Measurements from ENCODE around the gene SRBD1. TPM values are rescaled to one million over a fixed set of nuclear protein-coding genes. Genes with fewer than 3 reads are reported as not detected.

The SRBD1 gene
- total RNA-seq, 1 experiment from 2014 or later: 14.4 TPM

DNA sequence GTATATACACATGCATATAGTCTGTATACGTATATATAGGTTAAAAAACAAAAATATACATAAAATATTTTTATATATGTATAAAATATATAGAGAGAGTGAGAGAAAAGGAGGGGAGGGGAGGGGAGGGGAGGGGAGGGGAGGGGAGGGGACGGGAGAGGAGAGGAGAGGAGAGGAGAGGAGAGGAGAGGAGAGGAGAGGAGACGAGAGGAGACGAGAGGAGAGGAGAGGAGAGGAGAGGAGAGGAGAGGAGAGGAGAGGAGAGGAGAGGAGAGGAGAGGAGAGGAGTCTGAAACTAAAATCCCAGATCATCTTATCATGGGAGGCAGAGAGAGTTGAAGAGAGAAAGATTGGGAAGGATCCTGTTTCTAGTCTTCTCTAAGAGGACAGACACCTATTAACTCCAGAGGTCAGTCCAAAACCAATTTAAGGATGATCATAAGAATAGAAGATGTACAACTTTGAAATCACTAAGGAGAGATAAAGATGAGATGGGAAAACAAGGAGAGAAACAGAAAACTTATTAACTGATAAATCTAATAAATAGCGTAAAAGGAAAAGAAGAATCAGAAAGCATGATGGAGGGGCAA lies 195.4 kb downstream of the SRBD1 start:
- CTCF ChIA-PET: no interaction called here
- Mint-ChIP-seq H3K9me3 (ENCODE audit: low read depth, unreplicated experiment) (no peaks in the 10 kb centered on the region), H3K4me3 (ENCODE audit: low read depth, unreplicated experiment) (no peak overlapping the region), H3K27me3 (ENCODE audit: unreplicated experiment) (no peaks in the 10 kb centered on the region), H3K36me3 (ENCODE audit: insufficient read depth, unreplicated experiment) (no peaks in the 10 kb centered on the region), H3K4me1 (ENCODE audit: low read depth, unreplicated experiment) (no peaks in the 10 kb centered on the region), H3K27ac (ENCODE audit: unreplicated experiment) (no peak overlapping the region)
- TF ChIP-seq, protein P1, sequence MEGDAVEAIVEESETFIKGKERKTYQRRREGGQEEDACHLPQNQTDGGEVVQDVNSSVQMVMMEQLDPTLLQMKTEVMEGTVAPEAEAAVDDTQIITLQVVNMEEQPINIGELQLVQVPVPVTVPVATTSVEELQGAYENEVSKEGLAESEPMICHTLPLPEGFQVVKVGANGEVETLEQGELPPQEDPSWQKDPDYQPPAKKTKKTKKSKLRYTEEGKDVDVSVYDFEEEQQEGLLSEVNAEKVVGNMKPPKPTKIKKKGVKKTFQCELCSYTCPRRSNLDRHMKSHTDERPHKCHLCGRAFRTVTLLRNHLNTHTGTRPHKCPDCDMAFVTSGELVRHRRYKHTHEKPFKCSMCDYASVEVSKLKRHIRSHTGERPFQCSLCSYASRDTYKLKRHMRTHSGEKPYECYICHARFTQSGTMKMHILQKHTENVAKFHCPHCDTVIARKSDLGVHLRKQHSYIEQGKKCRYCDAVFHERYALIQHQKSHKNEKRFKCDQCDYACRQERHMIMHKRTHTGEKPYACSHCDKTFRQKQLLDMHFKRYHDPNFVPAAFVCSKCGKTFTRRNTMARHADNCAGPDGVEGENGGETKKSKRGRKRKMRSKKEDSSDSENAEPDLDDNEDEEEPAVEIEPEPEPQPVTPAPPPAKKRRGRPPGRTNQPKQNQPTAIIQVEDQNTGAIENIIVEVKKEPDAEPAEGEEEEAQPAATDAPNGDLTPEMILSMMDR (IDR thresholded peaks at IDR 0.05; ENCODE audit: unreplicated experiment): no peak
- intact Hi-C loops (cut with micrococcal nuclease; ENCODE audit: unreplicated experiment): no loop called here
- no peak for DNase-seq
- BruUV-seq (replicated peaks): no TSS peak

DNA sequence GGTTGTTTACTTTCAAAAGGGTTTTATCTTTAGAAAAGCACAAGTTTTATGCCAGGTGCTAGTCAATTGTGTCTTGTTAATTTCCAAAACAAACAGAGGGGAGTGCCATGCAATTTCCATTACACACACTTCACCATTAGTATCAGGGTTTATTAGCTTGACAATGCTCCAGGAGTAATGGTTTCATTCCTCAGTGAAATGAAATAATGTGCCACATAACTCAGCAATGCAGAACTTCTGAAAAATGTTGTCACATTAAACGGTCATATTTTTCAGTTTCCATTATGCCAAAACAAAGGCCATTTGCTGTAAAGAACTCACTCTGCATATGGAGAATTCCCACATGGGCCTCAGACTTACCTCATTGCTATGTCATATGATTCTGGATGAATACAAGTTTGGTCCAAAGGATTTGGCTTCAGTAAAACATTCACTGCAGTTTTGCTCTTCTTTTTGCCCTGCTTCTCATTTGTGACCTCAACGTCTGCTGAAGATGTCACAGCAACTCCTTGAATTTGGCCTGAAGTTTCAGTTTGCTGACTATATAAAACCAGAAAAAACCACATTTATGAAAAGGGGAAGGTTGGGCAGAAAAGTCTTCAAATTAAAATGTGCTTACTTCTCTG lies 198.2 kb downstream of the SRBD1 start:
- Mint-ChIP-seq H3K4me1 (ENCODE audit: low read depth, unreplicated experiment) (no peaks in the 10 kb centered on the region), H3K36me3 (ENCODE audit: insufficient read depth, unreplicated experiment) (no peaks in the 10 kb centered on the region), H3K27ac (ENCODE audit: unreplicated experiment) (no peak overlapping the region), H3K9me3 (ENCODE audit: low read depth, unreplicated experiment) (no peaks in the 10 kb centered on the region), H3K27me3 (ENCODE audit: unreplicated experiment) (no peaks in the 10 kb centered on the region), H3K4me3 (ENCODE audit: low read depth, unreplicated experiment) (no peak overlapping the region)
- TF ChIP-seq, protein P1 (IDR thresholded peaks at IDR 0.05; ENCODE audit: unreplicated experiment): no peak
- no TSS peak for BruUV-seq (replicated peaks)
- CTCF ChIA-PET: no interaction called here
- DNase-seq: no peak
- intact Hi-C loops (cut with micrococcal nuclease; ENCODE audit: unreplicated experiment): no loop called here

DNA sequence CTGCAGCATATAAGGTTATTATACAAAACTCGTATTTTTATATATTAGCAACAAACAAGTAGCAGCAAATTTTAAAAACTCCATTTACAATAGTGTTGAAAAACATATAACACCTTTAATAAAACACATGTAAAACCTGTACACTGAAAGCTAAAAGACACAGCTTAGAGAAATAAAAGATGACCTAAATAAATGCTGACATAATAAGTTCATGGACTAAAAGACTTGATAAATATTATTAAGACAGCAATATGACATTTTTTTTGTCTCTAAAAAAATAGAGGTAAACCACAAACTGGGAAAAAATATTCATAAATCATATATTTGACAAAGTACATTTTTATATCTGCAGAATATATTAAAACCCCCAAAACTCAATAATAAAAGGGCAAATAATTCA lies 201.4 kb downstream of the SRBD1 start:
- Mint-ChIP-seq H3K4me1 (ENCODE audit: low read depth, unreplicated experiment) (no peaks in the 10 kb centered on the region), H3K4me3 (ENCODE audit: low read depth, unreplicated experiment) (no peak overlapping the region), H3K27ac (ENCODE audit: unreplicated experiment) (no peak overlapping the region), H3K27me3 (ENCODE audit: unreplicated experiment) (no peaks in the 10 kb centered on the region), H3K9me3 (ENCODE audit: low read depth, unreplicated experiment) (no peaks in the 10 kb centered on the region), H3K36me3 (ENCODE audit: insufficient read depth, unreplicated experiment) (no peaks in the 10 kb centered on the region)
- DNase-seq: no peak
- CTCF ChIA-PET: no interaction called here
- intact Hi-C loops (cut with micrococcal nuclease; ENCODE audit: unreplicated experiment): no loop called here
- no TSS peak for BruUV-seq (replicated peaks)
- TF ChIP-seq, protein P1 (IDR thresholded peaks at IDR 0.05; ENCODE audit: unreplicated experiment): no peak

DNA sequence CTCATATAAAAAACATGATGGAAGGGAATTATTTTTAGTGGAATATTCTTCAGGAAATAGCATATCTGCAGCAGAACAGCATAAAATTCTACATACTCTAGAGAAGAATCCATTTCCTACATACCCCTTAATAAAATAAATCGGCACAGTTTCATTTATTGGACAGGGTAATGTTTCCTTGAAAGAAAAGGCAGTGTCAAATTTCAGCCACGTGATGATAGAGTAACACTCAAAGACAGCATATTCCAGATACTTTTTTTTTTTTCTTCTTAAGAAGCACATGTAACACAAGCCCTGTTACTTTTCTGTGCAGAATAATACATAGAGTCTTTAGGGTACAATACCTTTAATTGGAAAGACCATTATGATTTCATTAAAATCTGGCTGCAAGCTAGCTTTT lies 204.4 kb downstream of the SRBD1 start:
- no peaks in the 10 kb centered on the region for H3K4me1 Mint-ChIP-seq (ENCODE audit: low read depth, unreplicated experiment)
- no peaks in the 10 kb centered on the region for H3K27me3 Mint-ChIP-seq (ENCODE audit: unreplicated experiment)
- no peak overlapping the region for H3K4me3 Mint-ChIP-seq (ENCODE audit: low read depth, unreplicated experiment)
- H3K36me3 Mint-ChIP-seq (ENCODE audit: insufficient read depth, unreplicated experiment): no peaks in the 10 kb centered on the region
- no peak overlapping the region for H3K27ac Mint-ChIP-seq (ENCODE audit: unreplicated experiment)
- TF ChIP-seq, protein P1 (IDR thresholded peaks at IDR 0.05; ENCODE audit: unreplicated experiment): no peak
- intact Hi-C loops (cut with micrococcal nuclease; ENCODE audit: unreplicated experiment): no loop called here
- no peaks in the 10 kb centered on the region for H3K9me3 Mint-ChIP-seq (ENCODE audit: low read depth, unreplicated experiment)
- BruUV-seq (replicated peaks): no TSS peak
- DNase-seq: no peak
- CTCF ChIA-PET: no interaction called here
